Endothelial cell of umbilical vein (primary cell): ENCODE data around the gene FUT3. TPM values are rescaled to one million over a fixed set of nuclear protein-coding genes. Genes with fewer than 3 reads are reported as not detected.

ENCODE experiments used
- BruUV-seq: library from RNA; stranded (reverse); fragments of 400-500 nt; replicated peaks from 2 replicates; lab custom pipeline; 2021; lab: Mats Ljungman, UMichigan
- CTCF ChIA-PET: fragments of 300-600, 350-600 bp; sonication (Branson Sonifier 250); formaldehyde crosslinking; loops from one replicate; lab custom pipeline; 2021; ENCODE audit warnings: antibody characterized with exemption, inconsistent platforms; lab: Charles Lee
- POLR2A ChIA-PET: fragments of 300-600, 350-600 bp; sonication (Branson Sonifier 250); formaldehyde crosslinking; loops from one replicate; lab custom pipeline; 2021; ENCODE audit warnings: antibody characterized with exemption, inconsistent platforms; lab: Charles Lee
- DNase-seq: peaks from one replicate; pipeline ENCODE4 v3.0.0-alpha.2; 2011; ENCODE audit warnings: low read depth, low spot score
- FAIRE-seq: peaks from 2 replicates; lab custom pipeline; 2011; peaks lifted over from hg19 to GRCh38; lab: Jason Lieb, UNC
- H2AFZ ChIP-seq: 2 replicates; pipeline ENCODE4 v1.6.0; 2012; ENCODE audit warnings: low read depth, low read length, control low read depth, inconsistent platforms
- H3K27ac ChIP-seq: 2 replicates; pipeline ENCODE4 v1.5.1; 2011; ENCODE audit warnings: low read depth, mild to moderate bottlenecking, control low read depth, low read length, moderate library complexity; ENCODE audit not compliant: insufficient read depth
- H3K27me3 ChIP-seq, 2 experiments: 2 replicates each; pipeline versions ENCODE4 v1.6.0 to v1.6.1; 2011; ENCODE audit warnings: low read length in 2 of 2, mixed read lengths in 1 of 2; ENCODE audit not compliant: control insufficient read depth in 2 of 2, insufficient read depth in 2 of 2
- H3K36me3 ChIP-seq, 2 experiments: 2 replicates in 1 of 2; 3 replicates in 1 of 2; pipeline ENCODE4 v1.5.1; 2011; ENCODE audit warnings: low read length in 2 of 2, mild to moderate bottlenecking in 1 of 2, moderate library complexity in 1 of 2; ENCODE audit not compliant: control insufficient read depth in 2 of 2, insufficient read depth in 2 of 2; ENCODE audit errors: extremely low read depth in 1 of 2
- H3K4me1 ChIP-seq: 3 replicates; pipeline ENCODE4 v1.5.1; 2011; ENCODE audit warnings: mild to moderate bottlenecking, low read length; ENCODE audit not compliant: control insufficient read depth, insufficient read depth; ENCODE audit errors: extremely low read depth
- H3K4me2 ChIP-seq: 2 replicates; pipeline ENCODE4 v1.6.1; 2011; ENCODE audit warnings: low read length, control low read depth, mixed read lengths; ENCODE audit not compliant: insufficient read depth
- H3K4me3 ChIP-seq, 3 experiments: fragments of 200-600 bp in 1 of 3; sonication (generic), shearing (Covaris generic) in 1 of 3; replicated peaks in 1 of 3; 2 replicates each; pipeline ENCODE4 v1.5.1; 2011 to 2016; ENCODE audit warnings: control low read depth in 3 of 3, low read length in 3 of 3, mild to moderate bottlenecking in 2 of 3, inconsistent platforms in 1 of 3, low read depth in 1 of 3, moderate library complexity in 1 of 3; ENCODE audit not compliant: insufficient read depth in 1 of 3
- H3K79me2 ChIP-seq: 2 replicates; pipeline ENCODE4 v1.6.0; 2012; ENCODE audit warnings: low read length, inconsistent platforms; ENCODE audit not compliant: control insufficient read depth, insufficient read depth
- H3K9ac ChIP-seq: replicated peaks from 2 replicates; pipeline ENCODE3; 2011; ENCODE audit warnings: low read length, control low read depth; ENCODE audit not compliant: insufficient read depth; ENCODE audit errors: extremely low read depth
- H3K9me1 ChIP-seq: replicated peaks from 3 replicates; pipeline ENCODE4 v1.6.0; 2011; ENCODE audit warnings: mild to moderate bottlenecking, low read length; ENCODE audit not compliant: control insufficient read depth, insufficient read depth; ENCODE audit errors: extremely low read depth
- H3K9me3 ChIP-seq: replicated peaks from 2 replicates; pipeline ENCODE4 v1.5.1; 2012; ENCODE audit warnings: low read length, inconsistent platforms; ENCODE audit not compliant: control insufficient read depth, insufficient read depth
- H4K20me1 ChIP-seq: replicated peaks from 2 replicates; pipeline ENCODE3; 2011; ENCODE audit warnings: mild to moderate bottlenecking, low read length; ENCODE audit not compliant: control insufficient read depth, insufficient read depth; ENCODE audit errors: extremely low read depth
- CTCF ChIP-seq, 2 donors: IDR thresholded peaks; 1 replicate in 1 of 2; 2 replicates in 1 of 2; pipeline ENCODE4 v1.5.1; 2011; ENCODE audit warnings: low read length in 2 of 2, mild to moderate bottlenecking in 2 of 2, moderate library complexity in 2 of 2, control low read depth in 1 of 2, inconsistent platforms in 1 of 2, low read depth in 1 of 2; ENCODE audit not compliant: insufficient read depth in 1 of 2; ENCODE audit errors: extremely low read depth in 1 of 2
- EZH2 ChIP-seq: IDR thresholded peaks from 2 replicates; pipeline ENCODE4 v1.6.1; 2012; ENCODE audit warnings: borderline replicate concordance, low read depth, mild to moderate bottlenecking, moderate library complexity, low read length, inconsistent platforms; ENCODE audit not compliant: severe bottlenecking
- GATA2 ChIP-seq: IDR thresholded peaks from 2 replicates; pipeline ENCODE4 v1.7.0; 2011; ENCODE audit warnings: low read depth, mild to moderate bottlenecking, moderate library complexity, mixed read lengths, low read length; ENCODE audit not compliant: insufficient read length, insufficient read depth
- MYC ChIP-seq: IDR thresholded peaks from one replicate; pipeline ENCODE4 v1.6.1; 2011; ENCODE audit warnings: mild to moderate bottlenecking, low read depth, low read length
- POLR2AphosphoS5 ChIP-seq: IDR thresholded peaks from 2 replicates; pipeline ENCODE4 v1.6.1; 2012; ENCODE audit warnings: low read depth, mild to moderate bottlenecking, control low read depth, low read length, moderate library complexity; ENCODE audit not compliant: insufficient read depth
- dilution Hi-C: fragments of 300-500 bp; cut with MboI; formaldehyde crosslinking; loops from one replicate; pipeline ENCODE4 v1.15.0; 2019; ENCODE audit warnings: low sequenced_read_pairs; ENCODE audit not compliant: extremely low pct_ligation_motif_present
- intact Hi-C: fragments of 100-400 bp; cut with micrococcal nuclease; formaldehyde crosslinking; loops from one replicate; pipeline ENCODE4 v1.10.0; 2022
- polyA plus RNA-seq, 4 experiments: library from polyadenylated mRNA; depleted of rRNA in 3 of 4; stranded (reverse) in 3 of 4; unstranded in 1 of 4; fragments of >200 nt; gene quantifications; 2 replicates each; pipeline versions ENCODE4 v1.2.1 to v1.2.3, GENCODE V29; 2011 to 2012; ENCODE audit warnings: missing spikeins in 1 of 4
- total RNA-seq: library from RNA; stranded (reverse); gene quantifications from 2 replicates; pipeline ENCODE4 v1.2.3, GENCODE V29; 2021

Gene FUT3
- total and polyA plus RNA-seq, 2 donors (not counting 3 experiments of a cell fraction or from before 2014, with no cell fraction given): not detected

- Histone ChIP-seq H4K20me1 (no peaks in the 10 kb centered on the region), H3K4me2 (no peak overlapping the region), H3K27me3 (no peaks in the 10 kb centered on the region), H3K4me1 (peaks cover 5% of the 10 kb centered on the region), H3K9me1 (no peaks in the 10 kb centered on the region), H3K79me2 (peaks cover 8% of the 10 kb centered on the region), H3K9me3 (no peaks in the 10 kb centered on the region), H3K27ac (no peak overlapping the region), H3K4me3 (no peak overlapping the region), H2AFZ (no peak overlapping the region), H3K9ac (no peak overlapping the region), H3K36me3 (peaks cover 4 to 11% of the 10 kb centered on the region in 2 experiments)
- dilution Hi-C loops (no loop called here), intact Hi-C loops (no loop called here)
- TF ChIP-seq EZH2 (no peak), GATA2 (no peak), POLR2AphosphoS5 (no peak), CTCF (IDR thresholded peaks at IDR 0.05; ENCODE audit: extremely low read depth in 1 of 2, insufficient read depth in 1 of 2, low read depth in 1 of 2, low read length in 2 of 2) (no peak), MYC (no peak)
- POLR2A ChIA-PET: no interaction called here
- no peak for FAIRE-seq
- no TSS peak for BruUV-seq
- no peak for DNase-seq
- CTCF ChIA-PET: interaction anchor here (0.8 to 2.6 kb wide), 5 partner anchors 11 to 270 kb away, joined by 3 to 20 read pairs (median 5); partner anchors contain the start of gene RPL36
Observed at GRCh38 chr19:5793188-5793587, 58.1 kb downstream of the FUT3 start.

Other genes with a start within 250 kb of the FUT3 start
- gene SAFB2, start 228.7 kb downstream of the FUT3 start, total RNA-seq: 83.7 and 85.9 TPM in 2 replicates
- gene SAFB2, start 228.7 kb downstream of the FUT3 start, polyA plus RNA-seq: 24.6 and 31.5 TPM in 2 replicates
- 96.8 and 109 TPM in 2 replicates for gene SAFB, start 228.4 kb downstream of the FUT3 start, total RNA-seq
- gene SAFB, start 228.4 kb downstream of the FUT3 start, polyA plus RNA-seq: 33.1 and 44.7 TPM in 2 replicates
- 53.0 and 55.3 TPM in 2 replicates for gene MICOS13, start 170.9 kb downstream of the FUT3 start, total RNA-seq
- gene MICOS13, start 170.9 kb downstream of the FUT3 start, polyA plus RNA-seq: 86.1 and 115 TPM in 2 replicates
- 4.4 and 5.0 TPM in 2 replicates for gene HSD11B1L, start 170.4 kb downstream of the FUT3 start, total RNA-seq
- gene HSD11B1L, start 170.4 kb downstream of the FUT3 start, polyA plus RNA-seq: 9.1 and 10.2 TPM in 2 replicates
- 944 and 1,033 TPM in 2 replicates for gene RPL36, start 161.2 kb downstream of the FUT3 start, total RNA-seq
- gene RPL36, start 161.2 kb downstream of the FUT3 start, polyA plus RNA-seq: 835 and 1,084 TPM in 2 replicates
- gene LONP1, start 131.3 kb downstream of the FUT3 start, total RNA-seq: 95.1 and 95.7 TPM in 2 replicates
- gene LONP1, start 131.3 kb downstream of the FUT3 start, polyA plus RNA-seq: 70.0 and 89.2 TPM in 2 replicates
- not detected in 2 replicates for gene CATSPERD, start 130.8 kb downstream of the FUT3 start, total RNA-seq
- gene CATSPERD, start 130.8 kb downstream of the FUT3 start, polyA plus RNA-seq: not detected in 2 replicates
- 3.4 and 3.6 TPM in 2 replicates for gene PRR22, start 66.7 kb downstream of the FUT3 start, total RNA-seq
- 1.4 and 2.0 TPM in 2 replicates for gene PRR22, start 66.7 kb downstream of the FUT3 start, polyA plus RNA-seq
- gene DUS3L, start 60.3 kb downstream of the FUT3 start, total RNA-seq: 38.9 and 40.8 TPM in 2 replicates
- 25.8 and 29.7 TPM in 2 replicates for gene DUS3L, start 60.3 kb downstream of the FUT3 start, polyA plus RNA-seq
- gene NRTN, start 46.4 kb downstream of the FUT3 start, total RNA-seq: 0.30 TPM in 1 of 2 replicates, not detected in the other
- gene NRTN, start 46.4 kb downstream of the FUT3 start, polyA plus RNA-seq: 0.41 TPM in 2 replicates
- gene FUT6, start 11.7 kb downstream of the FUT3 start, total RNA-seq: not detected in 2 replicates
- gene FUT6, start 11.7 kb downstream of the FUT3 start, polyA plus RNA-seq: not detected in 2 replicates
- not detected in 2 replicates for gene FUT5, start 19.1 kb upstream of the FUT3 start, total RNA-seq
- not detected in 2 replicates for gene FUT5, start 19.1 kb upstream of the FUT3 start, polyA plus RNA-seq
- 281 and 283 TPM in 2 replicates for gene NDUFA11, start 52.3 kb upstream of the FUT3 start, total RNA-seq
- 876 and 1,690 TPM in 2 replicates for gene NDUFA11, start 52.3 kb upstream of the FUT3 start, polyA plus RNA-seq
- 4.4 and 4.7 TPM in 2 replicates for gene VMAC, start 53.4 kb upstream of the FUT3 start, total RNA-seq
- gene VMAC, start 53.4 kb upstream of the FUT3 start, polyA plus RNA-seq: 6.9 and 8.9 TPM in 2 replicates
- gene CAPS, start 62.8 kb upstream of the FUT3 start, total RNA-seq: 6.1 and 6.9 TPM in 2 replicates
- gene CAPS, start 62.8 kb upstream of the FUT3 start, polyA plus RNA-seq: 8.9 and 11.3 TPM in 2 replicates
- 72.3 and 87.8 TPM in 2 replicates for gene RANBP3, start 126.7 kb upstream of the FUT3 start, total RNA-seq
- 85.3 and 102 TPM in 2 replicates for gene RANBP3, start 126.7 kb upstream of the FUT3 start, polyA plus RNA-seq